Left lung (tissue), 10 donors: ENCODE measurements around the gene OR2T35. TPM values are rescaled to one million over a fixed set of nuclear protein-coding genes. Genes with fewer than 3 reads are reported as not detected.
"Not testable (repeated sequence)": the region's sequence is repeated elsewhere in the genome, so short reads cannot be mapped to it uniquely, and the experiment has no call there.

Experiments
- ATAC-seq: fragments of 200-7000 bp; cut with Tn5 transposase; one replicate; pipeline ENCODE4 v1.9.1; 2020; ENCODE audit warnings: moderate library complexity
- DNase-seq, 4 donors: peaks; one replicate each; pipeline ENCODE4 v3.0.0-alpha.2; 2013 to 2020
- H3K27ac ChIP-seq, 2 donors: fragments of 200-600 bp; sonication (generic) in 1 of 2; one replicate each; pipeline versions ENCODE4 v1.5.0 to v1.8.0; 2020 to 2021
- H3K27me3 ChIP-seq, 2 donors: fragments of 200-600 bp; sonication (generic) in 1 of 2; one replicate each; pipeline versions ENCODE4 v1.5.0 to v1.8.0; 2020 to 2021
- H3K36me3 ChIP-seq, 2 donors: fragments of 200-600 bp; sonication (generic) in 1 of 2; one replicate each; pipeline versions ENCODE4 v1.5.0 to v1.8.0; 2020 to 2021
- H3K4me1 ChIP-seq, 2 donors: fragments of 200-600 bp; one replicate each; pipeline ENCODE4 v1.8.0; 2021
- H3K4me3 ChIP-seq, 2 donors: fragments of 200-600 bp; sonication (generic) in 1 of 2; one replicate each; pipeline versions ENCODE4 v1.5.0 to v1.8.0; 2020 to 2021; ENCODE audit warnings: mild to moderate bottlenecking in 1 of 2
- H3K9me3 ChIP-seq, 2 donors: fragments of 200-600 bp; sonication (generic) in 1 of 2; one replicate each; pipeline versions ENCODE4 v1.5.0 to v1.8.0; 2020 to 2021
- intact Hi-C, 2 donors: fragments of 100-400 bp; cut with DNase I; formaldehyde crosslinking; loops; one replicate each; pipeline versions ENCODE4 v1.11.2 to v1.14.2; 2022
- polyA plus RNA-seq, 6 donors: library from polyadenylated mRNA; unstranded; fragments of 120-200 nt; gene quantifications; one replicate each; pipeline ENCODE4 v1.2.1, GENCODE V29; 2013; ENCODE audit not compliant: insufficient read length in 6 of 6
- total RNA-seq, 2 donors: library from RNA; stranded (reverse); fragmentation: NEBNext Ultra II Directional; extraction: Animal tissue kit (Norgen Biotek cat#: 25700); gene quantifications; one replicate each; pipeline ENCODE4 v1.2.1, GENCODE V29; 2021
- TF ChIP-seq, protein P1 (sequence below), 2 donors: fragments of 200-600 bp; sonication (generic) in 1 of 2; IDR thresholded peaks; one replicate each; pipeline versions ENCODE4 v1.5.0 to v1.8.0; 2021; ENCODE audit warnings: antibody characterized with exemption in 2 of 2
- donor health status: DM: no; HTN: yes; CAD: no.
- donor health status: DM: no; HTN: no; CAD: no.

Gene OR2T35
- total and polyA plus RNA-seq, 8 donors = not detected

DNA sequence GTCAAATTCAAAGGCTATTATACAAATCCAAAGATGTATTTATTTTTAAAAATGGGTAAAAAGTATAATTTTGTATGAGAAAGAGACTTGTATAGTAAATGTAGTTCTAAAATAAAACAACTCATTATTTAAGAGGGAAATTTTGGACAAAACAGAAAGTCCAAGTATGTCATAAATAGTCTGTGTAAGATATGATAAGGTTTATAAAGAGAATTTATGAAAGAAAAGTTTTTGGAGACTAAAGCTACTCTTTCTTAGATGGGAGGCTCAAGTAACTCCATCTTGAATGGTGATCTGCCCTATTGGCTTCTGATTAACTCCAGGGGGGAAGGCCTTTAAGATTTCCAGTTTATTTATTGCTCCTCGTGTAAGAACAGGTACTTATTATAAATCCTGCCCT, 24.9 kb upstream of the OR2T35 start:
- peaks cover 0 to 20% of the 10 kb centered on the region in 2 donors for H3K9me3 ChIP-seq
- H3K27me3 ChIP-seq = no peaks in the 10 kb centered on the region
- DNase-seq (no peak), ATAC-seq (no peak)
- TF ChIP-seq, protein P1, sequence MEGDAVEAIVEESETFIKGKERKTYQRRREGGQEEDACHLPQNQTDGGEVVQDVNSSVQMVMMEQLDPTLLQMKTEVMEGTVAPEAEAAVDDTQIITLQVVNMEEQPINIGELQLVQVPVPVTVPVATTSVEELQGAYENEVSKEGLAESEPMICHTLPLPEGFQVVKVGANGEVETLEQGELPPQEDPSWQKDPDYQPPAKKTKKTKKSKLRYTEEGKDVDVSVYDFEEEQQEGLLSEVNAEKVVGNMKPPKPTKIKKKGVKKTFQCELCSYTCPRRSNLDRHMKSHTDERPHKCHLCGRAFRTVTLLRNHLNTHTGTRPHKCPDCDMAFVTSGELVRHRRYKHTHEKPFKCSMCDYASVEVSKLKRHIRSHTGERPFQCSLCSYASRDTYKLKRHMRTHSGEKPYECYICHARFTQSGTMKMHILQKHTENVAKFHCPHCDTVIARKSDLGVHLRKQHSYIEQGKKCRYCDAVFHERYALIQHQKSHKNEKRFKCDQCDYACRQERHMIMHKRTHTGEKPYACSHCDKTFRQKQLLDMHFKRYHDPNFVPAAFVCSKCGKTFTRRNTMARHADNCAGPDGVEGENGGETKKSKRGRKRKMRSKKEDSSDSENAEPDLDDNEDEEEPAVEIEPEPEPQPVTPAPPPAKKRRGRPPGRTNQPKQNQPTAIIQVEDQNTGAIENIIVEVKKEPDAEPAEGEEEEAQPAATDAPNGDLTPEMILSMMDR (IDR thresholded peaks at IDR 0.05) = no peak
- H3K4me1 ChIP-seq = no peaks in the 10 kb centered on the region
- H3K36me3 ChIP-seq = no peaks in the 10 kb centered on the region
- no peak overlapping the region for H3K27ac ChIP-seq
- intact Hi-C loops = no loop called here
- H3K4me3 ChIP-seq = no peak overlapping the region

DNA sequence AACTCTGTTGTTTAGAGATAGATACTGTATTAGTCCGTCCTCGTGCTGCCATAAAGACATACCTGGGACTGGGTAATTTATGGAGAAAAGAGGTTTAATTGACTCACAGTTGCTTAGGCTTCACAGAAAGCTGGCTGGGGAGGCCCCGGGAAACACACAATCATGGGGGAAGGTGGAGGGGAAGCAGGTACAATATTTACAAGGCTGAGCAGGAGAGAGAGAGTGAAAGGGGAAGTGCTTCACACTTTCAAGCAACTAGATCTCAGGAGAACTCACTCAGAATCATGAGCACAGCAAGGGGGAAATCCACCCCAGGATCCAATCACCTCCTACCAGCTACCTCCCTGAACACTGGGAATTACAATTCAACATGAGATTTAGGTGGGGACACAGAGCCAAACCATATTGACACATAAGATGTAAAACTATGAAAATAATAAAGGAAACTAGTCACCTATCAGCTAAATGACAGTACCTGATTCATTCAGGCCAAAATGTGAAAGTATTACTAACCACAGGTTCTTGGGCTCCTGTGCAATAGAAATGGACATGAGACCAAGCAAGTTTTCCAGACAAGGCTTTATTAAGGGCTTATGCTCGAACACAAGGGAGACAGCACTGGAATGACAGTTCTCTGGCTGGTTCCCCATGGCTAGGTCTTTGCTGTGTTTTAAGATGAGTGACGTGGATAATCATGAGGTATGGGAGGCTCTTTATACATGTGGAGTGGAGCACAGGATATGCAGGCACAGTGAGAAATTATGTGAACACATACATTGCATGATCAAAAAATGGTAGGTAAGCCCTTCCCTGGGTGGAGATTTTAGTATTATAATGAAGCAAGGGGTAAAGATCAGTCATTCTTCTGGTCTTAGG, 18.6 kb upstream of the OR2T35 start:
- H3K4me3 ChIP-seq, intact Hi-C loops, H3K27ac ChIP-seq, H3K27me3 ChIP-seq, ATAC-seq, H3K36me3 ChIP-seq, H3K4me1 ChIP-seq, H3K9me3 ChIP-seq, DNase-seq: not testable (repeated sequence)

DNA sequence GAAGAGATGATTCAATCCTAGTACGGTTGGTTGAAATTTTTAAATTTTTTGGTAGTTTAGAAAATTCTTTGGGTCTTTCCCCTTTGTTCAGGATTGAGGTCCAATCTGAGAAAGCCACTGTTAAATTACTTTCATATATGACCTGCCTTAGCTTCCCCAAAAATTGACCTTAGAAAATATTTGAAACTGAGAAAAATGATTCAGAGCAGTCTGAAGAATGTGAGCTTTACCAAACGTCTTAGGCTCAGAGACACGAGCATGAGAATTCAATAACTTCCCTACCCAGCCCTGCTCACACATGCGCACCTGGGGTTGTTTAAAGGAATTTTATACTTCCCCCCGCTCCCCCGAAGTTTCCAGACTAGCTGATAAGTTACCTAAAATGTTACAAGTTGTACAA, 11.7 kb upstream of the OR2T35 start:
- H3K4me3 ChIP-seq, DNase-seq, H3K27me3 ChIP-seq, H3K9me3 ChIP-seq, ATAC-seq, H3K4me1 ChIP-seq, H3K27ac ChIP-seq, intact Hi-C loops, H3K36me3 ChIP-seq: not testable (repeated sequence)

DNA sequence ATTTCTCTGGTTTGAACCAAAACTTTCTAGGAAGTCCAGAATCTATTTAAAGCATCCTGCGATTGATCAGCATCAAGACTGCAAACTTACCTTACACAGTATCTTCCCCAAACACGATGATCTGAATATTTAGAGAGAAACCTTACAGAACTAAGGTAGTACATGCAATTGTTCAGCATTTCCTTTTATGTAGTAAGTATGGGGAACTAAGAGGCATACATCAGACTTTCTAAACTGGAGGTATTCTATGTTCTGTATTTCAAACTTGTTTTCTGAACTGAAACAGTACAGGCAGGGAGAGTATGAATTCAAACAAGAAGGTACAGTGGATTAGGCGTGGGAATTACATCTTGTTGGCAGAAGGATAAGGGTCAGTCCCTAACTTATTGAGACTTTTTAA, 10.3 kb upstream of the OR2T35 start, which contains the start of gene OR2T27:
Gene OR2T27, minus strand, starts transcription at position 175 of the 400 bp plus-strand sequence. CDS start 4,644 bp downstream, outside the sequence.
- intact Hi-C loops, H3K27ac ChIP-seq, H3K27me3 ChIP-seq, DNase-seq, ATAC-seq, H3K4me1 ChIP-seq, H3K4me3 ChIP-seq, H3K36me3 ChIP-seq, H3K9me3 ChIP-seq: not testable (repeated sequence)

DNA sequence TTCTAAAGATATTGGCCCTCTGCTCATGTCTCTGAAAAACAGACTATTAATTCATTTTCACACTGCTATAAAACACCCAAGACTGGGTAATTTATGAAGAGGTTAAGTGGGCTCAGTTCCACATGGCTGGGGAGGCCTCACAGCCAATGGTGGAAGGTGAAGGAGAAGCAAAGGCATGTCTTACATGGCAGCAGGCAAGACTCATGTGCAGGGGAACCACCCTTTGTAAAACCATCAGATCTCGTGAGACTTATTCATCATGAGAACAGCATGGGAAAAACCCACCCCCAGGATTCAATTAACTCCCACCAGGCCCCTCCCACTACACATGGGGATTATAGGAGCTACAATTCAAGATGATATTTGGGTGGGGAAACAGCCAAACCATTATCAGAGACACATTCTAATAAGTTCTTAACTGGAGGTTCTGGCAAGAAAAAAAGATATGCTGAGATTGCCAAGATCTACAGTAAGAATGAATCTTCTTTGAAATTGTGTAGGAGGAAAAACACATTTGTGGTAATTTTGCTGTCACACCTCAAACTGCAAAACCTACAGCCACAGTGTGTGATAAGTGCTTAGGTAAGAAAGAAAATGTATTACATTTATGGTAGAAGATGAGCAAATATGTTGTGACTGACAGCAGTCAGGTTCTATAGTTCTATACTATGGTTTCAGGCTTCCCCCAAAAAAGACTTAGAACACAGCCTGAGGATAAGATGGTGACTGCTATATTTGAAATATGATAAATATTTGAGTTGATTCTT, 3.9 kb upstream of the OR2T35 start:
- intact Hi-C loops, H3K27ac ChIP-seq, ATAC-seq, H3K36me3 ChIP-seq, H3K9me3 ChIP-seq, DNase-seq, H3K4me1 ChIP-seq, H3K27me3 ChIP-seq, H3K4me3 ChIP-seq: not testable (repeated sequence)

DNA sequence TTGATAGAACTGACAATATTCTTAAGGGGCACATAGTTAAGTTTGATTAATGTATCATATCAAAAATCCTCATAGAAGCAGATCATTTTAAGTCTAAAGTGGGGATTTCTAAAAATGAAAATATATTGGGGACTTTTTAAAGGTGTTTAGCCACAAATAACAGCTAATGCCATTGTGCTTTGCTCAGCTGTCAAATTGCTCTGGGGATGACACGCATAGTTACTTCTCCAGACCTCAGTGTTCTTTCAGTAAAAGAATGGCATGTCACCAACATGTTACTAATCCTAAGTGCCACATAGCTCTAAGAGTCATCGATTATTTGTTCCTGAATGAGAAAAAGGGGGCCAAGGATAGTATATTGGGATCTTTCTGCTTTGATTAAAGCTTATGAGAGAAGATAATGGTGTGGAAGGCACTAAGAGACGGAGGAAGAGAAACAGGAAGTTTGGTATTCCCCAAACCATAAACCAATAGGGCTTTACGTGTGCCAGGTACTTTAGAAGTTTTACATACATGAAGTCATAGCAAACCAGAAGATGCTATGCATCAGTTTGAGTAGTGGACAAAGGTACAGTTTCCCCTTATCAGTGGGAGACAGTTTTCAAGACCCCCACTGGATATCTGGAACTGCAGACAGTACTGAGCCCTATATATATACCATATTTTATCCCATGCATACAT, 2.0 kb downstream of the OR2T35 start:
- H3K9me3 ChIP-seq, H3K27ac ChIP-seq, H3K4me1 ChIP-seq, DNase-seq, ATAC-seq, H3K27me3 ChIP-seq, H3K4me3 ChIP-seq, H3K36me3 ChIP-seq, intact Hi-C loops: not testable (repeated sequence)

DNA sequence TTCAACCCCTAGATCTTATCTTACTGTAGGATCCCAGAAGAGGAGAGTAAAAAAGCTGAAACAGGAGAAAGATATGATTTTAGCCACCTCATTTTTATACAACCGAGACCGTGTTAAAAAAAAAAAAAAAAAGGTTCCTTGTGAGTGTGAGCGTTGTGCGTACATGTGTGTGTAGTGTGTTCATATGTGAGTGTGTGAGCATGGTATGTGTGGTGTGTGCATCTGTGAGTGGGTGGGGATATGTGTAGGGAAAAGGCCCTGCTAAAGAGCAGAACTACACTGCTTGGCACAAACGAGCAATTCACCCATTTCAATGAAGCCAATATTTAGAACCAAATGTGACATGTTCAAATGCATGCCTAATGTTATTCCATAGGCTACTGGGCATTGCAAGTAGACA, 3.5 kb downstream of the OR2T35 start:
- H3K36me3 ChIP-seq, H3K27me3 ChIP-seq, H3K4me1 ChIP-seq, H3K27ac ChIP-seq, H3K9me3 ChIP-seq, DNase-seq, ATAC-seq, intact Hi-C loops, H3K4me3 ChIP-seq: not testable (repeated sequence)

DNA sequence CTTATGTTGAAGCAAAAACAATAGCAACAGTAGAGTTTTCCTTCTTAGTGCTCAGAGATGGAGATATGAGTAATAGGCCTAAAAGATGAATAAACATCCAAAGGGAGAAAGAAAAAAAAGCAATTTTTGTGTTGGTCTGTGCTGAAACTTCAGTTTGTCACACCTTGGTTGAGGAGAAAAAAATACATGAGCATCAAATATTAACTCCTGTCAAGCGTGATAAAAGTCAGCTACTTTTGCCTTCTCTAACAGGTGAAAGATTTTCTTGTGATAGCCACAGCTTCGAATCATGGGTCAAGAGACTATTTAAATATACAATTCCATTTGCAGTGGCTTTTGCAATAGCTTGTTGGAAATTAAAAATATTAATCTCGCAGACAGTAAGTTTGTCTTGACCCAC, 4.2 kb downstream of the OR2T35 start:
- H3K27me3 ChIP-seq, H3K27ac ChIP-seq, intact Hi-C loops, H3K4me1 ChIP-seq, H3K4me3 ChIP-seq, H3K36me3 ChIP-seq, DNase-seq, ATAC-seq, H3K9me3 ChIP-seq: not testable (repeated sequence)

DNA sequence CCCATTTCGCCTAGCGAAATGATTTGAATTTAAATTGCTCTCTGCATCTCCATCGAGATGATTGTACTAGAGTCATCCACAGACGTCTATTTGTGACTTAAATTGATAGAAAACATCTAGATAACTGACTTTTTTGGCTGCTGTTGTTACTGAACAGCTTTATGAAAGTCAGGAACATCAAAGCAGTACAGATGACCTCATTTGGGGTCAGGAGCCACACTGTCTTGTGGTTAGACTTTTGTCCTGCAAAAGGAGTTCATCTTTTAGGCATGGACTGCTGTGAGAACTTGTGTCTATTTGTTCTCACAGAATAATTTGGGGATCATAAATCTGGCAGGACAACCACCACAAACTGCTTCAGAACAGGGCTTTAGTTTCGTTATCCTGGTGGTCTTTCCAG, 5.4 kb downstream of the OR2T35 start:
- H3K4me3 ChIP-seq, ATAC-seq, DNase-seq, H3K4me1 ChIP-seq, H3K27ac ChIP-seq, H3K36me3 ChIP-seq, H3K27me3 ChIP-seq, intact Hi-C loops, H3K9me3 ChIP-seq: not testable (repeated sequence)

DNA sequence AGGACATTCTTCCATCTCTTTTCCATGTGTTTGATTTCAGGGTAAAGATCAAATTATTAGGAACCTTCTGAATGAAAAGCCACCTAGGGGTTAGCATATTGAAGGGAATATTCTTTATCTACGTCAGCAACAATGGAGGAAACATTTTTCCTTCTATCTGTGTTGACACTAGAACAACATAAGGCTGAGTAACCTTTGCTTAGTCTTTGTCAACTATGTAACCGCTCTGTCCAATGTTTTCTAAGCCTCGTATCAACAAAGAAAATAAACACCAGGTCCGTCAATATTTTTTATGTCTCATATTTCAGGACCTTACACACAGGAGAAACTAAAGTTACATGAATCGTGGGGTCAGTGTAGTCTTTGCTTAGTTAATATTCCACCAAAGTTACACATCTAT, 8.5 kb downstream of the OR2T35 start:
- H3K4me1 ChIP-seq, H3K36me3 ChIP-seq, H3K9me3 ChIP-seq, H3K27ac ChIP-seq, intact Hi-C loops, H3K4me3 ChIP-seq, H3K27me3 ChIP-seq, DNase-seq, ATAC-seq: not testable (repeated sequence)

DNA sequence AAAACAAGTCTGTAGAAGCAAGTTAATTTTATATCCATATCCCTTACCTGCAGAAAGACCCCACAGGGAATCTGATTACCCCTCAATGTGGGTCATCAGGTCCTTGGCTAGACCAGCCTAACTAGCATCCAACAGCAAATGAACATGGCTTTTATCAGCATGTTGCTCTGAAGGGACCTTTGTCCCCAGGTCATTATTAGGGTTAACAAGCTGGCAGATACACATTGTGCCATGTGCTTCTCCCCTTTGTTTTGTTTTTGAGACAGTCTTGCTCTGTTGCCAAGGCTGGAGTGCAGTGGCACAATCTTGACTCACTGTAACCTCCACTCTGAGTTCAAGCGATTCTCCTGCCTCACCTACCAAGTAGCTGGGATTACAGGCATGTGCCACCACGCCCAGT, 10.1 kb downstream of the OR2T35 start, which contains the start of gene OR2T11:
Gene OR2T11, minus strand, starts transcription at position 101 of the 400 bp plus-strand sequence. CDS start 7,963 bp downstream, outside the sequence.
- H3K27ac ChIP-seq, H3K4me1 ChIP-seq, ATAC-seq, DNase-seq, H3K27me3 ChIP-seq, H3K9me3 ChIP-seq, H3K36me3 ChIP-seq, intact Hi-C loops, H3K4me3 ChIP-seq: not testable (repeated sequence)
